ES-I3 (cell line): Measurements from ENCODE around the gene CDK19.
"Not testable (repeated sequence)": the region's sequence is repeated elsewhere in the genome, so short reads cannot be mapped to it uniquely, and the experiment has no call there.

ENCODE experiments used
- H3K36me3 ChIP-seq: 2 replicates; pipeline ENCODE4 v1.6.1; 2013; ENCODE audit warnings: mild to moderate bottlenecking, low read length, control low read depth, moderate library complexity; ENCODE audit not compliant: insufficient read depth
- H3K4me1 ChIP-seq: 2 replicates; pipeline ENCODE4 v1.6.1; 2013; ENCODE audit warnings: mild to moderate bottlenecking, control low read depth, low read length; ENCODE audit not compliant: insufficient read depth
- H3K9ac ChIP-seq: 2 replicates; pipeline ENCODE4 v1.6.1; 2013; ENCODE audit warnings: low read depth, mild to moderate bottlenecking, low read length, moderate library complexity
- H3K9me3 ChIP-seq: 2 replicates; pipeline ENCODE4 v1.6.1; 2013; ENCODE audit warnings: mild to moderate bottlenecking, low read length, moderate library complexity; ENCODE audit not compliant: control insufficient read depth, insufficient read depth

Gene CDK19

GRCh38 chr6:110577596-110578167, 237.6 kb downstream of the CDK19 start:
- H3K9ac ChIP-seq, H3K36me3 ChIP-seq, H3K4me1 ChIP-seq, H3K9me3 ChIP-seq: not testable (repeated sequence)

DNA sequence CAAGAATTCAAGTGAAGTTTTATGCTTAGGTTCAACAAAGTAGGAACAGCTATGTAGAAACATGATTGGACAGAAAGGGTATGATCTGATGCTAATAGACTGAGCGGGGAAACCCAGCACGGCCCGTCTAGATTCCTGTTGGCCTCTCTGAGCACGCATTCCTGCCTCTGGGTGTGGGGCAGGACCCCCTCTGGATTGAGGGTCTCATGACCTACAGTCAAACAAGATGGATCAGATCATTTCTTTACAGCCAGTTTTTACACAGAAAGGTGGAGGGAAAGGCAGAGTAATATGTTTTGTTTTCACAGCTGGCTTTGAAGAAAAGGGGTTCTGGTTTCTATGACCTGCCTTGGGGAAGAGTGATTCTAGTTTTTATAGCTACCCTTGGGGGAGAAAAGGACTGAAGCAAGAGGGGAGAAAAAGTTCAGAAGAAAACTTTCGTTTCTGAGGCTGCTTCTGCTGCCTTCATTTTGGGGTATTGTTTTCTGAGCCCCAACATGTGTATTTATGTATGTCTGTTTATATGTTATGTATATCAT, 239.3 kb downstream of the CDK19 start:
- no peaks in the 10 kb centered on the region; the same call in 1 of the 2 replicates for H3K9me3 ChIP-seq
- H3K4me1 ChIP-seq, result no peaks in the 10 kb centered on the region
- no peaks in the 10 kb centered on the region for H3K36me3 ChIP-seq
- no peak overlapping the region for H3K9ac ChIP-seq

DNA sequence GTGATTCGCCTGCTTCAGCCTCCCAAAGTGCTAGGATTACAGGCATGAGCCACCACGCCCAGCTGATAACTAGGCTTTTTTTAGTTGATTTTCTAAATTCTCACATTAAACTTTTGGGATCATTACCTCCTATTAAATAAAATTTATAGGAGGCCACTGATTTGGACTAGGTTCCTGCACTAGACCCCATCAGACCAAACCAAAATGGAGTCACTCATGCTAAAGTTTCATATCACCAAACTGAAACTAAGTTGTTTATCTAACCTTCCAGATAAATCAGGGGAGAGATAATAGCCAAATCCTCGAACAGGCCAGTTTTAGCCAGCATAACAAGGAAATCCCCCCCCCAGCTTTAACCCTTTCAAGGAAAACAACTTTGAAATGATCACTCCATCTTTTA, 240.5 kb downstream of the CDK19 start:
- Histone ChIP-seq H3K36me3 (no peaks in the 10 kb centered on the region), H3K9ac (no peak overlapping the region), H3K9me3 (no peaks in the 10 kb centered on the region; the same call in 1 of the 2 replicates), H3K4me1 (no peaks in the 10 kb centered on the region)

DNA sequence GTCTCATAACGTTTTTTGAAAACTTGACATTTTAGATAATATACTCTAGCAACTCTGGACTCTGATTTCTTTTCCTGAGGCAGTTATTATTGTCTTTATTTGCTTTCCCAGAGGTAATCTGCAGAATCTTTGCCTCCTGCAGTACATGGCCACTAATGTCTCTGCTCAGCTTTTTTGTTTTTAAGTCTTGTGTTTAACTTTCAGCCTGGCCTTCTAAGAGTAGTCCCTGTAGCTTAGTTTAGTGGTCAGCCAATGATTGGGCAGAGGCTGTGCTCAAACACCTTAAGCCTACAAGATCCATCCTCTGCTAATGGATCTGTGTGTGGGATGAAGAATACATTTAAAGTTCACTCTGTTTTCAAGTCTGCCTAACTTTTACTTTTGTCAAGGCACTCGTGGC, 241.7 kb downstream of the CDK19 start:
- no peaks in the 10 kb centered on the region; the same call in 1 of the 2 replicates for H3K9me3 ChIP-seq
- no peak overlapping the region for H3K9ac ChIP-seq
- H3K4me1 ChIP-seq, result no peaks in the 10 kb centered on the region
- H3K36me3 ChIP-seq, result no peaks in the 10 kb centered on the region

GRCh38 chr6:110573136-110573535, 242.1 kb downstream of the CDK19 start:
- Histone ChIP-seq H3K9me3 (no peaks in the 10 kb centered on the region; the same call in 1 of the 2 replicates), H3K36me3 (no peaks in the 10 kb centered on the region), H3K9ac (no peak overlapping the region), H3K4me1 (no peaks in the 10 kb centered on the region)

DNA sequence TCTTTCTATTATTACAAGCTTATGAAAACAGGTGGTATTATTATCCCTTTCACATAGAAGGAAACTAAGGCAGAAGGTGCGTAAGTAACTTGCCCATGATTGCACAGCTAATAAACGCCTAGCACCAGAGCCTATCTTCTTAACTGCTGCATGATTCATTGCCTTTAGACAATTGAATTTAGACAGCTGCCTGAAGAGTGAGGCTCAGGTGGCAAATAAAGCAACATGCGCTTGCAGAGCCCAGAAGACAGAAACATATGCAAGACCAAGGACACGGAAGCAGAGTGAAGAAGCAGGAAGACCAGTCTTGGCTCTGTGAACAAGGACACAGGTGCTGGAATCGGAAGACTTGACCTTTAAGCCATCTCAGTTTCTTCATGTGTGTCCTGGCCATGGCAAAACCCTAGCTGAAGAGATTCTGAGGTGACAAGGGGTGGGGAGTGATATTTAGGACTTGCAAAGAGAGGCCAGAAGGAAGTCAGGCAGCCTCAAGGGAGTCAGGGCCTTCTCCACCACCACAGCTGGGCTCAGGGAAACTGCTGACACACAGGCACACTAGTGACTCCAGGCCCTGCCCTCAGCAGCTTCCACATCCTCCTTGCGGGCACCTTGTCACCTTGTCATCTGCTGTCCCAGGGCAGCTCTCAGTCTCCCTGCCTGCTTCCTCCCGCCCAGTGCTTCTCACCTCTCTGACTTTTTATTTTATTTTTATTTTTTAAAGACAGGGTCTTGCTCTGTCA, 247.1 kb downstream of the CDK19 start:
- Histone ChIP-seq H3K36me3 (no peaks in the 10 kb centered on the region), H3K9ac (no peak overlapping the region), H3K9me3 (no peaks in the 10 kb centered on the region), H3K4me1 (peaks cover 4% of the 10 kb centered on the region; the same call in 1 of the 2 replicates)

DNA sequence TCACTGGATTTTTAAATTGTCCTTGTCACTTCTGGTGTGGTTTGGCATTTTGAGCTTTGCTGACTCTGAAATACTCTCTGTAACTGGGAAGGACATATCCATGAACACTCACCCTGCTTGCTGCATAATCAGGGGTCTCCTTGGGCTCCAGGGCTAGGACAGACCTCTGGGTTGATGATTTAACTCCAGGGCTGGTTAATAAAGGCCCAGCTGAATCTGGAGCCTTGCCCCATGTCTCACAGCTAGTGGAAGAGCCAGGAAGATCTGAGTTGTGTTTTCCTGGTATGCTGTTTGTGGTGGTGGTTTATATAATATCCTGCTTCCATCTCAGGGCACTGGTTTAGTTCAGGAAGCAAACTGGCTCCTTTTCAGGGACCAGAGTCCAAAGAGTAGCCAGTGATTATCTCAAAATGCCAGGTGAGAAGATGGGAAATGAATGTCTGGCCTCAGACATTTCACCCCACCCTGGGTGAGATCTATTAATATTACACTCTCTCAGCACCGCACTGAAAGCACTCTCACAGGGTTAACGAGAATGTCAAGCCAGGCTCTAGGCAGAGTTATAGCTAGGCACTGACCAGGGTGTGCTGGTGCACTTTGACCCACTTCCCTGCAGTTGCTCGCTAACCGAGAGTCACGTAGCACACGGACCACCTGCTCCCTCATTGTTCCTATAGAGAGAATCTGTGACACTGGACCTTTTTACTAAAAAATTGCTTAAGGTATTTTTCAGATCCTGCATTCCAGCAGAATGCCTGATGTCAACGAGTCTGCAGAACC, 248.7 kb downstream of the CDK19 start:
- Histone ChIP-seq H3K4me1 (peaks cover 4% of the 10 kb centered on the region; the same call in 1 of the 2 replicates), H3K9ac (no peak overlapping the region), H3K36me3 (no peaks in the 10 kb centered on the region), H3K9me3 (no peaks in the 10 kb centered on the region)

DNA sequence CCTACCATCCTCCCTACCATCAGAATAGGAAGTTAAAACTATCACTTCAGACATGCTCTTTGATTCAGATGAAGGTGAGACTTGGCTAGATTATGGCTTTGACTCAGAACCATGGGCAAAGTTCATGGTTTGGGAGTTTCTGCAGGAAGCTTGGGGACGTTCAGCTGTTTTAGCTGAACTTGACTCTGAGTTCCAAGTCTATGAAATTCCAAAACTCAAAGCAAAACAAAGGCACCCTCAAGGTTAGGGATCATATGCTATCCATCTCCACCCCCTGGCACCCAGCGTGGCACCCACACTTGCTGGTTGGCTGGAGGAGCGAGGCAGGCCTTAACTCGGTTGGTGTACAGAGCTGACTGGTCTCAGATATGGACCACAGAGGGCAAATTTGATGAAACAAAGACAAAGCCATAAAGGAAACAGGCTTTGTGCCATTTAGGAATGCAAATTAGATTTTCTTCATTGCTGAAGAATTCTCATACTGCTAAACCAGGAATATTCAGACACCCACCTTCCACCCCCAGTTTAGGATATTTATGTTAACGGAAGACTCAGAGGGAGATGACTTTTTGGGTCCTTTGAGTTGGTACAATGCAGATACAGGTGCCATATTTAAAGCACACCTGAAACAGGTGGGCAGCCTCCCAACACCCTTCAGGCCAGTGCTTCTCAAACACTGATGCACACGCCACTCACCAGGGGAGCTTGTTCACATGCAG, 250.4 kb downstream of the CDK19 start:
- Histone ChIP-seq H3K36me3 (no peaks in the 10 kb centered on the region), H3K9ac (no peak overlapping the region), H3K9me3 (no peaks in the 10 kb centered on the region), H3K4me1 (peaks cover 4% of the 10 kb centered on the region; the same call in 1 of the 2 replicates)

- H3K4me1 ChIP-seq, result peaks cover 4% of the 10 kb centered on the region; the same call in 1 of the 2 replicates
- no peaks in the 10 kb centered on the region for H3K36me3 ChIP-seq
- H3K9ac ChIP-seq, result no peak overlapping the region
- H3K9me3 ChIP-seq, result no peaks in the 10 kb centered on the region; the same call in 1 of the 2 replicates
Measured at GRCh38 chr6:110563711-110564110, 251.6 kb downstream of the CDK19 start.

- Histone ChIP-seq H3K9ac (no peak overlapping the region), H3K9me3 (no peaks in the 10 kb centered on the region; the same call in 1 of the 2 replicates), H3K36me3 (no peaks in the 10 kb centered on the region), H3K4me1 (peaks cover 4% of the 10 kb centered on the region; the same call in 1 of the 2 replicates)
Measured at GRCh38 chr6:110562316-110562915, 252.9 kb downstream of the CDK19 start.

DNA sequence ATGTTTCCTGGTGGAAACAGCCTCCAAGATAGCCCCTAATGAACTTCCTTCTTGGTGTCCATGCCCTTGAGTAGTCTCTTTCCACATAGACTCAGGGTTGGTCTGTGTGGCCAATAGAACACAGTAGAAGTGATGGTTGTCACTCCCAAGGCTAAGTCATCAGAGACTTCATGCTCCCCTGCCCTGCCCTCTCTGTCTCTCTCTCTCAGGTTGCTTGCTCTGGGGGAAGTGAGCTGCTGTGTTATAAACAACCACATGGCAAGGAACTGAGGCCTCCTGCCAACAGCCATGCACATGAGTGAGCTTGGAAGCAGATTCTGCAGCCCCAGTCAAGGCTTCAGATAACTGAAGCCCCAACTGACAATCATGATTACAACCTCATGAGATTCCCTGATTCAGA, 253.6 kb downstream of the CDK19 start:
- Histone ChIP-seq H3K9ac (no peak overlapping the region), H3K36me3 (no peaks in the 10 kb centered on the region), H3K9me3 (no peaks in the 10 kb centered on the region; the same call in 1 of the 2 replicates), H3K4me1 (peaks cover 4% of the 10 kb centered on the region; the same call in 1 of the 2 replicates)

DNA sequence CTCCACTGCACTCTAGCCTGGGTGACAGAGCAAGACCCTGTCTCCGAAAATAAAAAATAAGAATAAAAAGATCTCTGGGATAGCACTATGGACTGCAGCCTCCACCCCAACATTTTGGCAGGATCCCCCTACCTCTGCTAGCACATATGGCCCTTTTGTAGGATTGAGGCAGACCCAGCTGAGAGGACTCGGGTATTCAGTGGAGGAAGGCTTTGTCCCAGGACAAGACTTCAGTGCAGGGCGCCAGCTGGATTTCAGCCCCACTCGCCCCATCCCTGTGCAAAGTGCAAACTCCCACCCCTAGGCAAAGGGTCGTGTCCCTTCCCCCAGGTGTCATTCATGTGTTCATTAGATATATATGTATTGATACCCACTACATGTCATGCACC, 254.3 kb downstream of the CDK19 start:
- Histone ChIP-seq H3K4me1 (peaks cover 4% of the 10 kb centered on the region; the same call in 1 of the 2 replicates), H3K9ac (no peak overlapping the region), H3K9me3 (no peaks in the 10 kb centered on the region; the same call in 1 of the 2 replicates), H3K36me3 (no peaks in the 10 kb centered on the region)

DNA sequence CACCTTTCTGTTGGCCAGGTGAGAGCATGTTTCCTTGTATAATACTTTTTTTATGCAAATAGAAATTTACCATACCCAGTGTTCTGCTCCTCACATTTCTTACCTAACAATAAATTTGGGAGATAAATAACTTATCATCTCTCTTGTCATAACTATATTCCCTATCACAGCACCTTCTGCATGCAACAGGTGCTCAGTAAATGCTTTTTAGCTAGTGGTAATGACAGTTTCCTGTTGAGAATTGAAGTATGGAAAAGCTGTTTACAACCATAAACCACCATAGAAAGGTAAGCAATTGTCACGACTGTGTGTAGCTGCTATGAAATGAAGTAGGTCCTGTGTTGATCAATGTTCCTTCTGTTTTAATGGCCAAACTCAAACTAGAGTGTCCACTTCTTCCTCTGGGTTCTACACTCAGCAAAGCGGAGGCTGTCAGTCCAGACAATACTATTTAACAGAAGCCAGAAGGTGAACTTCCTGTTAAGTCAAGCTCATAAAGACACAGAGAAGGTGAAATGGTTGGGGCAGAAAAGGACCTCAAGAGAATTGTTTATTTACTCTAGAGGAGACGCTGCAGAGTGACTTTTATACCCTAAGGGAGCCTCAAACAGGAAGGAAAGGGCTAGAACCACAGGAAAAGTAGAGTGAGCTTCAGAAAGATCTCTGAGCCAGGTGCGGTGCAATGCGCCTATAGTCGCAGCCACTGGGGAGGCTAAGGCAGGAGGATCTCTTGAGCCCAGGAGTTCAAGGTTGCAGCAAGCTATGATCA, 254.8 kb downstream of the CDK19 start:
- H3K9ac ChIP-seq, result no peak overlapping the region

More for the DNA sequence above, 254.8 kb downstream of the CDK19 start:
- Histone ChIP-seq H3K36me3 (no peaks in the 10 kb centered on the region), H3K9me3 (no peaks in the 10 kb centered on the region; the same call in 1 of the 2 replicates), H3K4me1 (peaks cover 4% of the 10 kb centered on the region; the same call in 1 of the 2 replicates)
